ENCODE measurements around the gene MORN5.

MORN5 gene

GRCh38 chr9:122144836-122145591 is 14.7 kb upstream of the MORN5 start:
- DNase-seq, result no peak

DNA sequence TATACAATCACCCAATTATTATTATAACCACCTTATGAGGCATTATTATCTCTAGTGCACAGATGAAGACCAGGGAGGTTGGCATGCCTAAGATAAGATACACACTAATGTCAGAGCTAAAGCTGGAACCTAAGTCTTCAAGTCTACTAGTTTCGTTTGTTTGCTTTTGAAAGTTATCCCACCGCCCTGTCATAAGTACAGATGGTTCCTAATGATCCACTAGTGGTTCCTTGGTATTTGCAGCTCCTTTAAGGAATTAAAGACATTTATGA is 14.2 kb upstream of the MORN5 start:
- DNase-seq, result no peak

- DNase-seq, result no peak
These were observed 8.4 kb upstream of the MORN5 start for GRCh38 chr9:122151267-122151828.

DNA sequence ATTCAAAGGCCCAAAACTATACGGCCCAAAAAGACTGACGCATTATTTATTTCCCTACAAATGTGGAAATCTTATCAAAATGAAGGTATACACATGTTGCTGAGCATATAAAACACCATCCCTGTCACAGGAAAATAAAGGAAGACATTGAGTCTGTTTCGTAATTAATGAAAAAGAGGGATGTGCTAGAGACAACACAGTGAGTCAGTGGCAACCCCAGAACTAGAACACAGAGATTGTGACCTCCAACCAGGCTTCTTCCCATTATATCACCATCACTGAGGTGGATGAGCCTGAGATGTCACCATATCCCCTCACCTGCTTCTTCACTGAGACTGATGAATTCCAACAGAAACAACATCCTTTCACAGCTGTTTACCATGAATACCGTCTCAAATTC is 3.9 kb upstream of the MORN5 start:
- DNase-seq, result no peak

GRCh38 chr9:122158202-122158601 is 1.5 kb upstream of the MORN5 start:
- no peak for DNase-seq

DNA sequence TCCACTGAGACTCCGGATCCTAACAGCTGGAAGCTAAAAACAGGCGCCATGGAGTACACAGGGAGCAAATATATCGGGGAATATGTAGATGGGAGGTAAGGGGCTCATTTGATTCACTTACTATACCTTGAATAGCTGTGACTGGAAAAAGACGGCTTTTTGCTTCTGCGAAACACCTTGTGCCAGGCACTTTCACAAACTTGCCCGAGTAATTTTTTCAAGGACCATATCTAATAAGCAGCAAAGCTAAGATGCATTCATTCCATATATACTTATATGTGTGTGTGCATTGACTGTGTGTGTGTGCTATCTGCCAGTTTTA is 178 bp downstream of the MORN5 start:
- no peak for DNase-seq

- DNase-seq, result no peak
These were observed 2.7 kb downstream of the MORN5 start for GRCh38 chr9:122162415-122162814.

DNA sequence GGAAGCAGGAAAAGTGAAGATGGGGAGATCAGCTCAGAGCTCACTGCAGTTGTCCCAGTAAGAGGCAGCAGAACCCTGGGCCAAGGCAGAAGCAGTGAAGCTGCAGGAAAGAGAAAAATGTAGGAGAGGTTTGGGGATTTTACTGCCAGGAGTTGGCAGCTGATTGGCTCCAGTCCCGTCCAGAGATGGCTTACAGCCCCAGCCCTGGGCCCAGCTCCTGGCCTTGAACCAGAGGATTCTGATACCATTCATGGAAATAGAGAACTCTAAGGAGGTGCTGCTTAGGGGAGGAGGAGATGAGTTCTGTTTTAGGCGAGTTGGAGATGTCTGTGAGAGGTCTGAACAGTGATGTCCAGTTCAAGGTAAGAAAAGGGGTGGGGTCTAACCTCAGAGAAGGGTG is 4.6 kb downstream of the MORN5 start:
- DNase-seq, result no peak

GRCh38 chr9:122168356-122168755 is 8.6 kb downstream of the MORN5 start:
- no peak for DNase-seq

DNA sequence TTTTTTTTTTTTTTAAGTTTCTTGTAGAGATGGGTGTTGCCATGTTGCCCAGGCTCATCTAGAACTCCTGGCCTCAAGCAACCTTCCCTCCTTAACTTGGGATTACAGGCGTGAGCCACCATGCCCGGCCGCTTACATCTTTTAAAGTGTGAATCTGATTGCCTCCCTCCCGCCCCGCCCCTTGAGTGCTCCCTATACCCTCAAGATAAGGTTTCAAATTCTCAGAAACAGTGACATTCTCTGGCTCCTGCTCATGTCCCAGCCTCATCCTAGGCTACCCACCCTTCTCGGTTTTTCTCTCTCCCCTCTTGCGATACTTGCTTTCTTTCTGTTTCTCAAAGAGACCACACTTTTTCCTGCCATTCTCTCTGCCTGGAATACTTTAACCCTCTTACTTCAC is 12.4 kb downstream of the MORN5 start:
- no peak for DNase-seq

GRCh38 chr9:122173670-122174069 is 14.0 kb downstream of the MORN5 start:
- DNase-seq, result no peak

DNA sequence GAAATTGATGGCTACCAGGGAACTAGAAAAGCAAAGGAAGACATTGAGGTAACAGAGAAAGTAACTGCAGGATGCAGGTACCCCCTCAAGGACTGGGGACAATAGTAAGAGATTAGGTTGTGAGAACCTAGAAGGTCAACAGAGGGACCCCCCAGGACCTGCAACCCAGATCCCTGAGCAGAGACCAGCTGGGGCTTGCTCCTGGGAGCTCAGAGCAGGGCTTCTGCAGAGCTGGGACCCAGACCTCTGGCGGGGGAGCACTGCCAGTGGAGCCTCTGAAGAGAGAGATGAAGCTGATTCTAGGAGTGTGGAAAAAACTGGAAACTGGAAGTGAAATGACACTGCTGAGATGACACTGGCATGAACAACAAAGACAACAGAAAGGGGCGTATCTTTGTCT is 17.2 kb downstream of the MORN5 start:
- no peak for DNase-seq

DNA sequence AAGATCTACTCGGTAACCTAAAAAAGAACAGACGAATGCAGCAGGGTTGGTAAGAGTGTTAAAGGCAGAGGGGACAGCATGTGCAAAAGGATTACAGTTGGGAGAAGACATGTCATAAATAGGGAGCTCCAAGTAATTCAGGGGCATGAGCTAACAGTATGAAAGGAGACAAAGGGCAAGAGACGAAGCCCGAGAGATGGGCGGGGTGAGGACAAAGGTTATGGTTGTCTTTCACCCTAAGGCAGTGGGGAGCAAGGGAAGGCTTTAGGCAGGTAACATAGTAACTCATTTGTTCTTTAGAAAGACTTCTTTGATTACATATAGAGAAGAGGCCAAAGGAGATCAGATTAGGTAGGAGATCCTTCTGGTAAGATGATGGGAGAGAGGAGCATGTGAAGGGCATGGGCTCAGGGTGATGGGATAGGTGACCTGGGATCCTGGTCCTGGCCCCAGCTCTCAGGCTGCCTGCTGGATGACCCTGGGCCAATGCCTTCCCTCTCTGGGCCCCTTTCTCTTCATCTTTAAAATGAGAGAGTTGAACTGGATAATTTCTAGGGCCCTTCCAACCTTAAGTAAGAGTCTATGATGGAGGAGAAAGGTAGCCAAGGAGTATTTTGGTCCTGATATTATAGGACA is 19.5 kb downstream of the MORN5 start:
- no peak for DNase-seq

DNA sequence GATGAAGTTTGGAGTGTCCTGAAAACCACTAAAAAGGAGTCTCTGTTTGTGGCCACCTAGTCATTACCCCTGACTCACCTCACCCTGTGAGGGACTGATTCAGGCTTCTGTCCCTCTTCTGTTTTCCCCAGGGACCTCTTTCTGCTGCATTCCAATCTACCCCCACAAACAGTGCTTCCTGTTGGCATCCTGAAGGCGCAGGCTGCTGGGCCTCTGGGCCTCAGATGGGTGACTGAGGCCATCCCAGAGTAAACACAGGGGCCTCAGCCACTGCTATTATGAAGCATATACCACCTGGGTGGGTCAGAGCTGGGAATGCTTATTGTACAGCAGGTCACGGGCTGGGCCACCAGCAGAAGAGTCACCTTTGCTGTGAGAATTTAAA is 20.0 kb downstream of the MORN5 start:
- no peak for DNase-seq

- no peak for DNase-seq
These were observed 20.9 kb downstream of the MORN5 start for GRCh38 chr9:122180633-122181032.

GRCh38 chr9:122183501-122183900 is 23.8 kb downstream of the MORN5 start:
- no peak for DNase-seq

GRCh38 chr9:122184551-122184950 is 24.8 kb downstream of the MORN5 start:
- DNase-seq, result no peak

- DNase-seq, result no peak
These were observed 26.6 kb downstream of the MORN5 start for GRCh38 chr9:122186301-122186700.

- DNase-seq, result no peak
These were observed 27.2 kb downstream of the MORN5 start for GRCh38 chr9:122186777-122187470.

DNA sequence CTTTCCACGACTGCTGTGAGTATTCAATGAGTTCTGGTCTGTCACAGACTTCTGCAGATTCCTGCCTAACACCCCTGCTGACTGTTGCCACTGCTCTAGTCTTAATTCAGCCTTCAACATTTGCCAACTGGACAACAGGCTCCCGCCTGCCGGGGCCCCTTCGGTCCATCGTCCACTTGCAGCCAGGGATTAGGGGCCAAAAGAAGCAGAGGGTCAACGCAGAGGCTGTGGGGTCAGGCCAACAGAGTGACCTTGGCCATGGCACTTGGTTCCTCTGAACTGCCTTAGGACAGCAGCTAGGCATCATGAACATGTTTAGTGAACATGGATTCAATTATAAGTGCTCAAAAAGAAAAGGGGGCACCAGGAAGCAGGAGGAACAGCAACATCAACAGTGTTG is 28.7 kb downstream of the MORN5 start:
- no peak for DNase-seq

- no peak for DNase-seq
These were observed 31.1 kb downstream of the MORN5 start for GRCh38 chr9:122190597-122191381.

DNA sequence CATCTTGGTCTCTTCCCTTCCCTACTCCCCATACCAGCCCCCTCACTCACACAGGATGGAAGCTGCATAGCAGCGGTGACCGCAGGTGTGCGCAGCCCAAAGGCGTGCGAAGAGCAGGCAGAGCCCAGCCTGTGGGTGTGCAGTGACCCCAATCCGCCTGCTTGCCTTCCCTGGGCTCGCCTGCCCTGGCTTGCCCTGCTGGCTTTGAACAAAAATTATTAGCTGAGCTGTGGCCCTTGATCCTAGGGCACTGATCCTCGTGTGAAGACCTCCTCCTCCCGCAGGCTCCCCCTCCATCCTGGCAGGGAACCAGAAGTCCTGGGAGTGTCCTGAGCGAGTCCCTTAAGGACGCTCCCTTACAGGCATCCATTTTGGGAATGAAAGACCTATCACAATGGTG is 31.9 kb downstream of the MORN5 start:
- DNase-seq, result no peak

DNA sequence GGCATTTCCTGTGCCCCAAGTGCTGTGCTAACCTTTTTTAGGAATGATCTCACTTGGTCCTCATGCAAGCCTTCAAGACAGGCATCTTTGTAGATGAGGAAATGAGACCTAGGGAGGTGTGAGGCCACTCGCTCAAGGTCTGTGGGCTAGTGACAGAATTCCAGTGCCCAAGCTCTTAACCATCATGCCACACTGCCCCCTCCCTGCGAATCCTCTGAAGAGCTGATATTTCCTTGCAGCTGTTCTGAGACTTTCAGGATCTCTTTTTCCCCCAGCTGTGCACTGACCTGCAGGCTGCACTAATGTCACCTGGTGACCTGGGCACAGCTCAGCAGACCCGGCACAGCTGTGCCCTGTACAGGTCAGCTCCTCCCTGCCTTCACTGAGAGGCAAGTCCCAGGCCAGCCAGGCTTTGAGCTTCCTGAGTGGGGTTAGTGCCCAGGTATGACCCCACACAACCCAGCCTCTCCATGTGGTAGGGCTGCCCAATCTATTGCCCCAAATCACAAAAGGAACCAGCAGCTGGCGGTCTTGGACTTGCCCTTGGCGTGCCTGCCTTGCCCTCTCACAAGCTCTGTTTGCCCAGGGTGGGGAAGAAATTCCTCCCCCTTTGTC is 32.7 kb downstream of the MORN5 start:
- no peak for DNase-seq
